HG03095 (cell line): ENCODE results near the gene XRCC5.
"Not testable (repeated sequence)": the region's sequence is repeated elsewhere in the genome, so short reads cannot be mapped to it uniquely, and the experiment has no call there.

ENCODE experiments used
- ATAC-seq: cut with Tn5 transposase; IDR thresholded peaks from one replicate; pipeline ENCODE4 v1.9.1; 2021; ENCODE audit warnings: moderate library complexity; ENCODE audit not compliant: unreplicated experiment

XRCC5 gene

GRCh38 chr2:216192181-216192580 is 83.0 kb downstream of the XRCC5 start:
- no peak for ATAC-seq

GRCh38 chr2:216192931-216193330 is 83.8 kb downstream of the XRCC5 start:
- no peak for ATAC-seq

- no peak for ATAC-seq
Measured at GRCh38 chr2:216194013-216194412, 84.9 kb downstream of the XRCC5 start.

GRCh38 chr2:216194561-216194960 is 85.4 kb downstream of the XRCC5 start:
- ATAC-seq, result no peak

- no peak for ATAC-seq
Measured at GRCh38 chr2:216195565-216196029, 86.4 kb downstream of the XRCC5 start.

- no peak for ATAC-seq
Measured at GRCh38 chr2:216201692-216202306, 92.7 kb downstream of the XRCC5 start.

GRCh38 chr2:216202626-216203250 is 93.6 kb downstream of the XRCC5 start:
- ATAC-seq, result no peak

GRCh38 chr2:216205486-216205885 is 96.3 kb downstream of the XRCC5 start:
- no peak for ATAC-seq

GRCh38 chr2:216206041-216206703 is 97.0 kb downstream of the XRCC5 start:
- peak; percentile 79 for ATAC-seq

GRCh38 chr2:216206821-216207220 is 97.7 kb downstream of the XRCC5 start:
- ATAC-seq, result no peak

- ATAC-seq, result not testable (repeated sequence)
Measured at GRCh38 chr2:216208661-216209060, 99.5 kb downstream of the XRCC5 start.

GRCh38 chr2:216210701-216211540 is 101.8 kb downstream of the XRCC5 start:
- ATAC-seq, result no peak

- no peak for ATAC-seq
Measured at GRCh38 chr2:216211614-216212145, 102.5 kb downstream of the XRCC5 start.

GRCh38 chr2:216214768-216215167 is 105.6 kb downstream of the XRCC5 start:
- ATAC-seq, result no peak

- no peak for ATAC-seq
Measured at GRCh38 chr2:216215658-216216390, 106.7 kb downstream of the XRCC5 start.

GRCh38 chr2:216216951-216217903 is 108.1 kb downstream of the XRCC5 start:
- ATAC-seq, result no peak

GRCh38 chr2:216217904-216218260 is 108.7 kb downstream of the XRCC5 start:
- peak; percentile 51 for ATAC-seq

GRCh38 chr2:216219861-216220260 is 110.7 kb downstream of the XRCC5 start:
- ATAC-seq, result no peak

- no peak for ATAC-seq
Measured at GRCh38 chr2:216220976-216221375, 111.8 kb downstream of the XRCC5 start.
